ENCODE data around the gene FOLH1. TPM values are rescaled to one million over a fixed set of nuclear protein-coding genes. Genes with fewer than 3 reads are reported as not detected.

The FOLH1 gene
- total RNA-seq = not detected in 2 replicates

DNA sequence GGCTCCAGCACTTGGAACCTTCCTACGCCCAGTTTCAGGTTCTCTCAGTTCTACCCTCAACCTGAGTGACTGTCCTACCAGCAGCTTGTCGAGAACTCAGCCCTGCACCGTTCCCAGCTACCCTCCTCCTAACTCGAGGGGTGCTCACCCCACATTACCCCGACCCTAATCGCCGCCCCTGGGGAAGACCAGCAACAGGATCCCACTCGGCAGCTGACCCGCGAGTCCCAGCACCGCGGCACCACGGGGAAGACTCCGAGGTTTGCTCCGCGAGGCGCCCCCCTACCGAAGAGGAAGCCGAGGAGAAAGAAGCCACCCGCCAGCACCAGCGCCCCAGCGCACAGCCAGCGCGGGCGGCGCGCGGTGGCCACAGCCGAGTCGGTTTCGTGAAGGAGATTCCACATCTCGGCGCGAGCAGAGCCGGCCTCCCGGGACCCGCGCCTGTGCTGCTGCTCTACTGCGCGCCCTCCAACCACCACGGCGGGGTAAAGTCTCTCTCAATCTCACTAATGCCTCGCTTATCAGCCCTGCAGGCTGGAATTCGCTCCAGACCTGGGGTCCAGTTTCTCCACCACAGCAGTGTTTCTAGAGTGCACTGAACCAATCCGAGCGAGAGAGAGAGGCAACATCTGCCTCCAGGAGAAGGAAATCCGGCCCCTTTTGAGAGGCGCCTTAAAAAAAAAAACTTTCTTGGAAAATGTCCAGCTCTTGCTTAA is at the start of gene FOLH1:
Gene FOLH1 (minus strand): TSS at position 597 of the 716 bp plus-strand sequence. CDS start 193 bp downstream, at position 404.

Other genes starting within 250 kb of the FOLH1 start
- not detected in 2 replicates for gene TRIM51G, start 224.7 kb downstream of the FOLH1 start, total RNA-seq
- not detected in 2 replicates for gene TRIM49B, start 179.8 kb downstream of the FOLH1 start, total RNA-seq
- not detected in 2 replicates for gene TRIM64C, start 149.5 kb downstream of the FOLH1 start, total RNA-seq